SK-N-SH treated with all-trans-retinoic acid at 6 μM for 48 hours (cell line): Measurements from ENCODE around the gene TJP3.

Source experiments
- ATAC-seq: fragments of 200-7000 bp; cut with Tn5 transposase; 3 replicates; pipeline ENCODE4 v1.9.1; 2020; ENCODE audit warnings: mild to moderate bottlenecking, moderate library complexity
- ARNTL ChIP-seq: fragments of 450-650 bp; formaldehyde crosslinking; IDR thresholded peaks from 2 replicates; pipeline ENCODE4 v1.5.0; 2020; ENCODE audit warnings: low read depth, mild to moderate bottlenecking, moderate library complexity, borderline replicate concordance
- BACH2 ChIP-seq: fragments of 250-450 bp; sonication (Bioruptor Pico); IDR thresholded peaks from 2 replicates; pipeline ENCODE4 v1.9.0; 2021; ENCODE audit warnings: mild to moderate bottlenecking, borderline replicate concordance
- CSDC2 ChIP-seq: fragments of 250-450 bp; sonication (Bioruptor Pico); IDR thresholded peaks from 2 replicates; pipeline ENCODE4 v1.5.0; 2020; ENCODE audit warnings: mild to moderate bottlenecking, moderate library complexity
- CSRNP3 ChIP-seq: fragments of 250-450 bp; sonication (Bioruptor Pico); IDR thresholded peaks from 2 replicates; pipeline ENCODE4 v1.5.1; 2021; ENCODE audit warnings: mild to moderate bottlenecking, moderate library complexity
- ESRRG ChIP-seq: fragments of 250-450 bp; sonication (Bioruptor Pico); IDR thresholded peaks from 2 replicates; pipeline ENCODE4 v1.6.1; 2021; ENCODE audit warnings: mild to moderate bottlenecking
- GLIS3 ChIP-seq: fragments of 250-450 bp; sonication (Bioruptor Pico); IDR thresholded peaks from 2 replicates; pipeline ENCODE4 v1.5.0; 2020; ENCODE audit warnings: mild to moderate bottlenecking, moderate library complexity
- ISL1 ChIP-seq: fragments of 250-450 bp; sonication (Bioruptor Pico); IDR thresholded peaks from 2 replicates; pipeline ENCODE4 v2.1.2; 2022; ENCODE audit warnings: mild to moderate bottlenecking, moderate library complexity
- PATZ1 ChIP-seq: fragments of 250-450 bp; sonication (Bioruptor Pico); IDR thresholded peaks from 2 replicates; pipeline ENCODE4 v1.8.0; 2020; ENCODE audit warnings: mild to moderate bottlenecking, moderate library complexity, borderline replicate concordance
- POU6F1 ChIP-seq: fragments of 250-450 bp; sonication (Bioruptor Pico); IDR thresholded peaks from 2 replicates; pipeline ENCODE4 v1.8.0; 2021; ENCODE audit warnings: low read depth, mild to moderate bottlenecking, moderate library complexity, borderline replicate concordance
- PPARA ChIP-seq: fragments of 250-450 bp; sonication (Bioruptor Pico); IDR thresholded peaks from 2 replicates; pipeline ENCODE4 v1.5.0; 2020; ENCODE audit warnings: mild to moderate bottlenecking, borderline replicate concordance
- SNAI2 ChIP-seq: fragments of 250-450 bp; sonication (Bioruptor Pico); IDR thresholded peaks from 2 replicates; pipeline ENCODE4 v1.5.0; 2020; ENCODE audit warnings: mild to moderate bottlenecking, moderate library complexity
- TCF4 ChIP-seq: fragments of 250-450 bp; sonication (Bioruptor Pico); IDR thresholded peaks from 2 replicates; pipeline ENCODE4 v1.8.0; 2021; ENCODE audit warnings: mild to moderate bottlenecking, moderate library complexity, borderline replicate concordance
- TOX ChIP-seq: fragments of 250-450 bp; sonication (Bioruptor Pico); IDR thresholded peaks from 2 replicates; pipeline ENCODE4 v1.8.0; 2021; ENCODE audit warnings: mild to moderate bottlenecking, moderate library complexity, borderline replicate concordance
- TSHZ2 ChIP-seq: fragments of 250-450 bp; sonication (Bioruptor Pico); IDR thresholded peaks from 2 replicates; pipeline ENCODE4 v1.5.0; 2020; ENCODE audit warnings: mild to moderate bottlenecking, moderate library complexity
- ZFP3 ChIP-seq: fragments of 250-450 bp; sonication (Bioruptor Pico); IDR thresholded peaks from 2 replicates; pipeline ENCODE4 v1.5.0; 2020; ENCODE audit warnings: mild to moderate bottlenecking, moderate library complexity
- ZFP30 ChIP-seq: fragments of 450-650 bp; formaldehyde crosslinking; IDR thresholded peaks from 2 replicates; pipeline ENCODE4 v1.5.0; 2022; ENCODE audit warnings: mild to moderate bottlenecking, moderate library complexity
- ZNF565 ChIP-seq: fragments of 450-650 bp; formaldehyde crosslinking; conservative IDR thresholded peaks from 2 replicates; pipeline ENCODE4 v1.5.0; 2020; ENCODE audit warnings: low read depth, mild to moderate bottlenecking, moderate library complexity
- ZNF70 ChIP-seq: fragments of 450-650 bp; formaldehyde crosslinking; IDR thresholded peaks from 2 replicates; pipeline ENCODE4 v1.5.0; 2020; ENCODE audit warnings: mild to moderate bottlenecking, moderate library complexity
- ZNF8 ChIP-seq: fragments of 450-650 bp; formaldehyde crosslinking; IDR thresholded peaks from 2 replicates; pipeline ENCODE4 v1.5.0; 2020; ENCODE audit warnings: mild to moderate bottlenecking, moderate library complexity

The TJP3 gene

GRCh38 chr19:3759482-3760254 lies 51.5 kb downstream of the TJP3 start (continued):
- TF ChIP-seq TSHZ2 (CRISPR knock-in tag), result no peak

- TF ChIP-seq SNAI2 (CRISPR knock-in tag) (no peak), CSDC2 (CRISPR knock-in tag) (no peak), ZNF70 (CRISPR knock-in tag) (no peak), ZNF565 (CRISPR knock-in tag) (no peak), BACH2 (CRISPR knock-in tag) (no peak), PPARA (CRISPR knock-in tag) (no peak), TOX (CRISPR knock-in tag) (no peak), TSHZ2 (CRISPR knock-in tag) (no peak), PATZ1 (CRISPR knock-in tag) (no peak), CSRNP3 (CRISPR knock-in tag) (no peak), ARNTL (CRISPR knock-in tag) (no peak), ZFP30 (no peak), POU6F1 (no peak), ISL1 (CRISPR knock-in tag) (no peak), TCF4 (CRISPR knock-in tag) (no peak), GLIS3 (CRISPR knock-in tag) (no peak), ZFP3 (no peak), ZNF8 (CRISPR knock-in tag) (no peak), ESRRG (CRISPR knock-in tag) (no peak)
- ATAC-seq, result no peak
Observed at GRCh38 chr19:3760871-3761361, 52.7 kb downstream of the TJP3 start.
